GM18868 (cell line): ENCODE measurements around the gene ZFAND2A.
"Not testable (repeated sequence)": the region's sequence is repeated elsewhere in the genome, so short reads cannot be mapped to it uniquely, and the experiment has no call there.

Experiments
- ATAC-seq: cut with Tn5 transposase; IDR thresholded peaks from one replicate; pipeline ENCODE4 v1.9.1; 2021; ENCODE audit warnings: mild to moderate bottlenecking, moderate library complexity; ENCODE audit not compliant: unreplicated experiment

The ZFAND2A gene

DNA sequence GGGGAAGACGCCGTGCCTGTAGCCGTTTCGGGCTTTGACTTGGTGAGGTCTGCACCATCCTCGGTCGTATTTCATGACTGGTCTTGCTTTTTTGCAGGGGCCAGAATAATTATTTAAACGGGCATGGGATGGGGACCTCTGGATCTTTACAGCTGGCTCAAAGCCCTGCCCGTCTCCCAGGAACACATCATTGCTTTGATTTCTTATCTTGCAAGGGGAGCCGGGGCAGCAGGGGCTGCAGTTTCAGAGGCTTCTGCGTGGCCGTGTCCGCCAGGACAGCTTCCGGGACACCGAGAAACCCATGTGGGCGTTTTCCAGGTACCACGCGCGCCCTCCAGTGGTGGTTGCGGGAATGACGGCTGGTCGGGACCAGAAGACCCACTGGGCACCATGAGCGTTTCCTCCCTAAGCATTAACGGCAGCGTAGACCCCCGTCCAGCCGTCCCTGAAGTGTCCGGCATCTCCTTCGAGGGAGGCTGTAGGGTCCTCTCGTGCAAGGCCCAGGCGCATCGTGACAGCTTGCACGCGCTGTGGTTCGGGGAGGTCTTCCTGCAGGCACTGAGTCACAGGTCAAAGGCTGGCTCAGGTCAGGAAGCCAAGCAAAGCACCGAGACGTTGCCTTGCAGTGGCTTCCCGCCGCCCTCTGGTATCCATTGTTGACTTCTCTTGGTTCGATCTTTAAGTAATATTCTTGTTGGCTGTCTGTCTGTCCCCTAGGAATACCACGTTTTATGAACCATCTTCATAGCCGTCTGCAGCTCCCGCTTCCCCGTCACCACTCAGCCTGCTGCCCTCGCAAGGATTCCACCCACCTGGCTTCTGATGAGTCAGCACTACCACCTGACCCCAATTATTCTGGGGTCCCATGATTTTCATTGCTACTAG is 16.2 kb upstream of the ZFAND2A start:
- ATAC-seq: no peak

- no peak for ATAC-seq
Measured at GRCh38 chr7:1175597-1175966, 15.6 kb upstream of the ZFAND2A start.

DNA sequence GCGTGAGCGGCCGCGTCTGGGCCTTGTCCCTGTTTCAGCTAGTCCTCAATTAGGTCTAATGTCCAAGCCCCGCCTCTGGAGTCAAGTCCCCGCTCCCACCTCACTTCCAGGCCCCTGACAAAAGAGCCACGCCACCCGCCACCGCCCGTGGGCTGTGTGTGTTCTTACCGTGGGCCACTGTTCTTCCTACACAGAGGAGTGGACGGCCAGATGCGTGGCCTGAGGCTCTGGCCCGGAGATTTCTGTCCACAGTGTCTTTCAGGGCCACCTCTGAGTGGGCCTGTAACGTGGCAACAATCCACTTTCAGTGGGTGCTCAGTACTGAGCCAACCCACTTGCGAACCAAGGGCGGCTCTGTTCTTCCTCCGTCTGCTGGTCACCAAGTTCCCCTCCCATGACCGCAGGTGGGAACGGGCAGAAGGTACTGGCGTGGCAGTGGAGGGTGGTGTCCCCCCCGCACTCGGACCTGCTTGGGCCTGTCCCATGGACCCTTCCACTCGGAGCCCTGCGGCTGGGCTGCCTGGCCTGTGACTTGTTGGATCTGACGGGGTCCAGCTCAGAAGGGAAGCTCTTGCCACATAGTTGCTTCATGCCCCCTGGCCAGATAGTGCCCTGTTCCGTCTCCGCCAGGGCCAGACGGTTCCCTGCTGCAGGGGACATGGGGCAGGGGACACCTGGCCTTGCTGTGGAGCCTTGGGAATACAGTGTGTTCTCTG is 15.0 kb upstream of the ZFAND2A start:
- ATAC-seq: no peak

DNA sequence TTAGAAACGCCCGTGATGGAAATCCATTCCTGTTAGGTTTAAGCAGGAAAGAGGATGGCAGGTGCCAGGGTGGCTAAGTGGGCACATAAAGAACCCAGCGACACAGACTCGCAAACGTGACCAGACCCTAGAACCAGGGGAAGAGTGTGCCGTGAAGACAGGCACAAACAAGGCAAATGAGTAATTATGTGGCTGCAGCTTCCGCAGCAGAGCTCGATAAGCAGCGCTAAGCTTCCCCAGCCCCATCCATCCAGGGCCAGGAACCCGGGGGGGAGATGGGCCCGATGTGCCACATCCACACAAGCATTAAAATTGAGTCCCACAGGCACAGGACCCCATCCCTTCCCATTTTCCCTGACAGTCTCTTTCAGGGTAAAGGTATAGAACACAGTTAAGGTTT is 14.0 kb upstream of the ZFAND2A start:
- no peak for ATAC-seq

DNA sequence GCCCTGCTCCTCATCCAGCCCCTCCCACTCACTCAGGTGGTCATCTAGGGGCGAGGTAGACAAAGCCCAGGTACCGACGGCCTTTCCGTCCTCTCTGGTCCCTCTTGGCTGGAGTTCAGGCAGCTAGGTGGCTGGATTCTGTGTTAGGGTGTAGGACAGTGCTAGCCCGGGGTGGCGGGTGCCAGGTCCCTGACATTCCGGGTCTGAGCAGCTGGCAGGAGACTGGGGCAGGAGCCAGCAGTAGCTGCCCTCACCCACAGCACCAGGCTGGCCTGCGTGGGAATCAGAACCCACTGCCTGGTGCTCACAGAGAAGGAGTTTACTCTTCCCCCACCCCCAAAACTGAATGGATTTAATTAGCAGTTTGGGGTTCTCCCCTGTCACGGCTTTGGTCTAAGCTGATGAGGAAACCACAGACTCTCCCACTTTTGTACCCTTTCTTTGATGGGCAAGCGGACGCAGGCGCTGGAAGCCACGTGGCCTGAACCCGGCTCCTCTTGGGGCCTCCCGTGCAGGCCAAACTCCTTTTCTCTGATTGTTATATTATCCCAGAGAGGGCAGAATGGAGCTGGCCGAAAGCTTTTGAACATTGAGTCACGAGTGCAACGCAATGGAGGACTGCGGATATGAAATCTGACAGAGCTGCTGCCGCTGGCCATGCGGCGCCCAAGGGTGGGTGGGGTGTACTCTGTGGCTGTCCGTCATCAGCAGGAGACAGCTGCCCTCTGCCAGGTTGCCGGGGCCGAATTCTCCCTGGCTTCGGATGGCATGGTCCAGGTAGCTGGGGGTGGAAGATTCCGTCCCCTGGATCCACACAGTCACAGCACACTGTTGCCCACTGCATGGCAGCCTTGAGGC is 12.9 kb upstream of the ZFAND2A start:
- ATAC-seq: no peak

- ATAC-seq: not testable (repeated sequence)
Measured at GRCh38 chr7:1171516-1171915, 11.5 kb upstream of the ZFAND2A start.

DNA sequence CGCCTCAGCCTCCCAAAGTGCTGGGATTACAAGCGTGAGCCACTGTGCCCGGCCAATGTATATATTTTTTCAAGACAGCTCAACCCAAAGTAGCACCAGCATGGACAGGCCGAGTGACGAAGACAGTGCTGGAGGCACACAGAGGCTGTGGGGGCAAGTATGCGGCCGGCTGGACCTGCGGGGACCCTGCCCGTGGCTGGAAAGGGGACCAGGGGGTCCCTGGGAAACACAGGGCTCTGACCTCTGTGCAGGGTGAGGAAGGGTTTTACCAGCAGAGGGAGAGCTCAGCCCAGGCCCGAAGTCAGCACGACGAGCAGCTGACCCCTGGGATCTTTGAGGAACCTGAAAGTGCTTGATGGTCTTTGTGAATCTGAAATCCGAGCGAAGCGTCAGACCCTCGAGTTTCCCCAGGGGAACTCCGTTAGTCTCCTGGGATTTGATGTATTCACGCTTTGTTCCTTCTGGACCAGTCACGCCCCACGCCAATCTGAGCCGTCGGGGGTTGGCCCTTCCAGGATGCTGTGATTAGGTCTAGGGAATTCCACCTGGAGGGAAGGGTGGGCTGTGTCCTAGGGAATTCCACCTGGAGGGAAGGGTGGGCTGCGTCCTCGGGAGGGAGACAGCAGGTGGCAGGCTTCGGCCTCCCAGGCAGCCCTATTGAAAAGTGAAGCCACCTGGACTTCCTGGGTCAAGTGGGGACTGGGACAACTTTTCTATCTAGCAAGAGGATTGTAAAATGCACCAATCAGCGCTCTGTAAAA is 10.9 kb upstream of the ZFAND2A start:
- no peak for ATAC-seq

DNA sequence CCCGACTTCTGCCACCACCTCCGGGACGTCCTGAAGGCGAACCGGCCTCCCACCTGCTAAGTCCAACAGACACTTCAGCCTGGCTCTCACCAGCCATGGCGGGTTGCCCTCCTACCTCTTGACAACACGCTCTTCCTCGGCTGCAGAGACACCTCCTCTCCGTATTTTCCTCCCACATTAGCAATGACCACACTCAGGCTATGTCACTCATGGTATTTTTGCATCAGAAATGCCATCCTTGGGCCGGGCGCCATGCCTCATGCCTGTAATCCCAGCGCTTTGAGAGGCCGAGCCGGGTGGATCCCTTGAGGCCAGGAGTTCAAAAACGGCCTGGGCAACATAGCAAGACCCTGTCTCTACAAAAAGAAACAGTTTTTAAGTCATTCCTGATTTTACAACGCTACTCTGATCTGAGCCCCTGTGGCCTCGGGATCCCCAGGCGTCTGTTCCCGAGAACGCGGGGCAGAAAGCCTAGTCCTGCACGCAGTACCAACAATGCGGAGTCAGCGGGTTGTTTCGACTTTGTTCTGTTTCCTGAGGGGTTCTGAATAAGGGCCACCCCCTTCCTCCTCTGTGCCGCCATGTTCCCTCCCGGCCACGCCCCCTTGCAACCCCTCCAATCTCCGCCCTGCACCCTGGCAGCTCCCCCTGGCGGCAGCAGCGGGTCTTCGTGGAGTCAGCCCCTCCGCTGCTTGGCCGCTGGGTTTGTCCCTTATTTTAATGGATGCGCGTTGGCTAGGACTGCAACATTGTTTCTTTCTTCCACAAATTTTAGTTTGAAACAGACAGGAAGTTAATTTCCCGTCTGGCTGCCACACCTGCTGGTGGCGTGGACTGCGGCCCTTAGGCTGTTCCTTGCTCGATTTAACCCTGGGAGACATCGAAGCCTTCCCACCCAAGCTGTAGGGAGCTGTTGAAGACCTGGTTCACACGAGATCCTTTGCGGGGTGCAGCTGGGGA is 9.7 kb upstream of the ZFAND2A start:
- no peak for ATAC-seq

DNA sequence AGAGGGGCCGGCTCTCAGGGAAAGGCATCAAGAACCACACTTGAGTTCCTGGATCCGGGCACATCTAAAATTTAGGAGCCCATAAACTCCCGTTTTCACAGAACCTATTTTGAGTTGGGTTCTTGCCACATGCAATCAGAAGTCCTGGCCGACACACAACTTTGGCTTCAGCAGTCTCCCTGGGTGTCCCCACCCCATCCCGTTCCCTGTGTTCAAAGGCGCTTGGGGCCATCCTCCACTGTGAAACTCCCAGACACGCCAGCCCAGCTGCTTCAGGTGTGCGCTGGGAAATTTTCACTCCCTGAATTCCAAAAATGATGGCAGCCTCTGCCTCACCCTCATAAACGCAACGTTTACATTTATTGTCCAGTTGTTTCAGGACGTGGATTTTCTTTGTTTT is 8.4 kb upstream of the ZFAND2A start:
- ATAC-seq: no peak

DNA sequence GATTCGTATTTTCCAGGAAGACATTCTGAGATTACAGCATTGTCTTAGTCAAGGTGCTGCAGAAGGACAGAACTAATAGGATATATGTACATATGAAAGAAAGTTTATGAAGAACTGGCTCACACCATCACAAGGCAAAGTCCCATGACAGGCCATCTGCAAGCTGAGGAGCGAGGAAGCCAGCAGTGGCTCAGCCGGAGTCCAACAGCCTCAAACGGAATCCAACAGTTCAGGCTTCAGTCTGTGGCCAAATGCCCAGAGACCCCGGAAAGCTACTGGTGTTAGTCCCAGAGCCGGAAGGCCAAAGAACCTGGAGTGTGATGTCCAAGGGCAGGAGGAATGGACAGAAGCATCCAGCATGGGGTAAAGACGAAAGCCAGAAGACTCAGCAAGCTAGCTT is 4.4 kb upstream of the ZFAND2A start:
- ATAC-seq: no peak

- ATAC-seq: no peak
Measured at GRCh38 chr7:1163121-1163520, 3.1 kb upstream of the ZFAND2A start.

DNA sequence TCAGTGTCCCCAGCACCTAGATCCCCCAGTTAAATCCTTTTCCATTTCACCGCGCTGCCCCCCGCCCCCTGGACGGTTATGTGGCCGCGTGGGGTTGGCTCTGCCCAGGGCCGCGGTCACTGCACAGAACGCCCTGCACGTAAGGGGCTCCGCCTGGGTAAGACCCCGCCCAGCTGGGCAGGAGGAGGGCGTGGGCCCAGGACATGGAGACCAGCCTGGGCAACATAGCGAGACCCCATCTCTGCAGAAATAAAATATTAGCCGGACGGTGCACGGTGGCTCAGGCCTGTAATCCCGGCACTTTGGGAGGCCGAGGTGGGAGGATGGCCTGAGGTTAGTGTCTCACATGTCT is 650 bp upstream of the ZFAND2A start:
- ATAC-seq: peak; percentile 7

- not testable (repeated sequence) for ATAC-seq
Measured at GRCh38 chr7:1159231-1159630, 765 bp downstream of the ZFAND2A start.

GRCh38 chr7:1158203-1159126 is 1.5 kb downstream of the ZFAND2A start:
- no peak for ATAC-seq

DNA sequence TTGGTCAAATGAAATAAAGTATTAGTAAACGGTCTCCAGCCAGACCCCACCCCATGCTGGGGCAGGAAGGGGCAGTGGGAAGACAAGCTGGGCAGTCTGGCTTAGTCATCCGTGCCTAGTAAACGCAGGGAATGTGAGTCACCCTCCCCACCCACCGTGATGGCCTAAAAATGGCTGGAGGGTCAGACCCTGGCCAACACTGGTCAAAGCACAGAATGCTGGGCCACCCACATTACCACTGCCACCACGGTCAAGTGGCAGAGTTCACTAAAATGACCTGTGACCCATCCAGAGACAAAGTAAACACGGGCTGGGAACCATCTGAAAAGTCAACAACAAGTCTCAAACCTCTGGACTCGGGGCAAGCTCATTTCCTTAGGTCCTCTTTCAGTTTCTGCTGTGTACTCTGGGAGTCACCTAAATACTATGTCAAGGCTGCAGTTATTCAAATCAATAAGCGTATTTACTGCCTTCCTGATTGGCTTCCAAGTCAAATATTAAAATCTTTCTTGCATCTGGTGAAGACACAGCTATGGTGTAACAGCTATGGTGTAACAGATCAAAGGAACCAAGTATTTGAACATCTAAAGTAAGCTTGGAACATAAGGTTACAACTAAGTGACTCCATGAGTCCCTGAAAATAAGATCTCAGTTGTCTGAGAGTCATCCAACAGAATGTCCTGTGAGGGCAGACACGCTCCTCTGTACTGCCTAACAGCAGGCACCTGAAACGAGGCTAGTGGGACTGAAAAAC is 3.0 kb downstream of the ZFAND2A start:
- no peak for ATAC-seq

DNA sequence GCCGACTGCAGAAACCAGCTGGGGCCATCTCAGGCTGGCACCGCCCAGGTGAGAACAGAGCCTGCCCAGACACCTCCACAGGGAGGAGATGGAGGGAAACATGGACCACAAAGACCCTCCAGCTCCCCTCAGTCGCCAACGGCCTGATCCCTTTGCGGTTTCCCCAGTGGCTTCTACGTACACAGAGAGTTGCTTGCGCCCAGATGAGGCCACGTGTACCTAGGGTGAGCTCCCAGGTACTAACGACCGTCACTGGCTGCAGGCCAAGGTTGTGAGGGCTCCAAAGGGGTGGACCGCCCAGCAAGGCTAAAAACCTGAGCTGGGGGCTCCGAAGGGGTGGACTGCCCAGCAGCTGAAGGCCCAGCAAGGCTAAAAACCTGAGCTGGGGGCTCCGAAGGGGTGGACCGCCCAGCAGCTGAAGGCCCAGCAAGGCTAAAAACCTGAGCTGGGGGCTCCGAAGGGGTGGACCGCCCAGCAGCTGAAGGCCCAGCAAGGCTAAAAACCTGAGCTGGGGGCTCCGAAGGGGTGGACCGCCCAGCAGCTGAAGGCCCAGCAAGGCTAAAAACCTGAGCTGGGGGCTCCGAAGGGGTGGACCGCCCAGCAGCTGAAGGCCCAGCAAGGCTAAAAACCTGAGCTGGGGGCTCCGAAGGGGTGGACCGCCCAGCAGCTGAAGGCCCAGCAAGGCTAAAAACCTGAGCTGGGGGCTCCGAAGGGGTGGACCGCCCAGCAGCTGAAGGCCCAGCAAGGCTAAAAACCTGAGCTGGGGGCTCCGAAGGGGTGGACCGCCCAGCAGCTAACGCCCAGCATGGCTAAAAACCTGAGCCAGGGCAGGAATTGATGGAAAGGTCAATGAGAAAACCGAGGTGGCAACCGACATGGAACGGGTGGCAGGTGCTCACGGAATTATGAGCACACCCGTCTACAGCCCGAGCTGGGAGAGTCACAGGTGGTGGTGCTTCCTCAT is 3.9 kb downstream of the ZFAND2A start:
- ATAC-seq: not testable (repeated sequence)
